OCI-LY1 (cell line): ENCODE measurements around the gene UQCRC2.

Experiments
- H2AFZ ChIP-seq: fragments of 200-600 bp; sonication (generic), shearing (Covaris generic); 2 replicates; pipeline ENCODE4 v1.6.0; 2014; ENCODE audit warnings: antibody characterized with exemption, mild to moderate bottlenecking, low read length
- H3F3A ChIP-seq: fragments of 200-600 bp; sonication (generic), shearing (Covaris generic); 2 replicates; pipeline ENCODE4 v1.6.0; 2014; ENCODE audit warnings: mild to moderate bottlenecking, antibody characterized with exemption, low read length, moderate library complexity; ENCODE audit not compliant: insufficient read depth
- H3K27ac ChIP-seq: fragments of 200-600 bp; sonication (generic); 2 replicates; pipeline ENCODE4 v1.5.1; 2014; ENCODE audit warnings: low read length, mixed run types, mild to moderate bottlenecking, low read depth; ENCODE audit not compliant: poor library complexity, severe bottlenecking
- H3K27me3 ChIP-seq: fragments of 200-600 bp; sonication (generic); 2 replicates; pipeline ENCODE4 v1.6.0; 2014; ENCODE audit warnings: antibody characterized with exemption, mild to moderate bottlenecking, low read length, moderate library complexity; ENCODE audit not compliant: insufficient read depth
- H3K36me3 ChIP-seq: fragments of 200-600 bp; sonication (generic); 2 replicates; pipeline ENCODE4 v1.6.1; 2014; ENCODE audit warnings: mild to moderate bottlenecking, antibody characterized with exemption, low read length, moderate library complexity, mixed read lengths; ENCODE audit not compliant: insufficient read depth
- H3K4me1 ChIP-seq: fragments of 200-600 bp; sonication (generic); 2 replicates; pipeline ENCODE4 v1.5.1; 2014; ENCODE audit warnings: mild to moderate bottlenecking, low read length, moderate library complexity; ENCODE audit not compliant: insufficient read depth, severe bottlenecking
- H3K4me2 ChIP-seq: fragments of 200-600 bp; sonication (generic), shearing (Covaris generic); 2 replicates; pipeline ENCODE4 v1.6.1; 2014; ENCODE audit warnings: low read length
- H3K4me3 ChIP-seq: fragments of 200-600 bp; sonication (generic); 2 replicates; pipeline ENCODE4 v1.5.1; 2014; ENCODE audit warnings: low read length, low read depth, mild to moderate bottlenecking, mixed read lengths; ENCODE audit not compliant: poor library complexity, severe bottlenecking
- H3K79me2 ChIP-seq: fragments of 200-600 bp; shearing (Covaris generic); 2 replicates; pipeline ENCODE4 v1.6.1; 2016; ENCODE audit warnings: mixed run types, low read length, mixed read lengths; ENCODE audit not compliant: insufficient read depth
- H3K9ac ChIP-seq: fragments of 200-600 bp; sonication (generic), shearing (Covaris generic); 2 replicates; pipeline ENCODE4 v1.6.1; 2014; ENCODE audit warnings: mild to moderate bottlenecking, low read length, mixed read lengths
- H3K9me2 ChIP-seq: fragments of 200-600 bp; sonication (generic), shearing (Covaris generic); 2 replicates; pipeline ENCODE4 v1.6.1; 2014; ENCODE audit warnings: low read depth, mild to moderate bottlenecking, low read length, mixed read lengths
- H3K9me3 ChIP-seq: fragments of 200-600 bp; shearing (Covaris generic); 2 replicates; pipeline ENCODE4 v1.6.1; 2014; ENCODE audit warnings: low read length, mixed read lengths
- H4K20me1 ChIP-seq: fragments of 200-600 bp; sonication (generic), shearing (Covaris generic); 2 replicates; pipeline ENCODE4 v1.6.0; 2016; ENCODE audit warnings: mild to moderate bottlenecking, low read length; ENCODE audit not compliant: insufficient read depth
- CTCF ChIP-seq: fragments of 200-600 bp; sonication (generic), shearing (Covaris generic); IDR thresholded peaks from 2 replicates; pipeline ENCODE4 v1.5.1; 2017; ENCODE audit warnings: mild to moderate bottlenecking, antibody characterized with exemption, low read length, moderate library complexity, mixed read lengths
- EZH2 ChIP-seq: fragments of 200-600 bp; sonication (generic), shearing (Covaris generic); IDR thresholded peaks from 2 replicates; pipeline ENCODE4 v1.8.0; 2017; ENCODE audit warnings: borderline replicate concordance, mixed run types, mild to moderate bottlenecking, antibody characterized with exemption, low read length, moderate library complexity, mixed read lengths

Gene UQCRC2

GRCh38 chr16:21959050-21959449, 5.9 kb downstream of the UQCRC2 start:
- Histone ChIP-seq H2AFZ (no peak overlapping the region), H3K9me2 (no peaks in the 10 kb centered on the region), H3K4me3 (no peak overlapping the region), H3F3A (no peaks in the 10 kb centered on the region), H3K36me3 (peaks cover 85% of the 10 kb centered on the region), H3K27ac (no peak overlapping the region), H3K27me3 (no peaks in the 10 kb centered on the region), H3K4me2 (no peak overlapping the region), H3K9me3 (no peaks in the 10 kb centered on the region), H3K4me1 (peaks cover 11% of the 10 kb centered on the region), H4K20me1 (no peaks in the 10 kb centered on the region), H3K9ac (no peak overlapping the region), H3K79me2 (peaks cover 17% of the 10 kb centered on the region)
- no peak for TF ChIP-seq CTCF
- TF ChIP-seq EZH2 = no peak

- Histone ChIP-seq H3K79me2 (no peaks in the 10 kb centered on the region), H3F3A (no peaks in the 10 kb centered on the region), H3K27ac (no peak overlapping the region), H4K20me1 (no peaks in the 10 kb centered on the region), H3K36me3 (peaks cover 96% of the 10 kb centered on the region), H3K9me2 (no peaks in the 10 kb centered on the region), H3K4me3 (no peak overlapping the region), H3K9ac (no peak overlapping the region), H3K4me2 (no peak overlapping the region), H3K9me3 (no peaks in the 10 kb centered on the region), H3K4me1 (no peaks in the 10 kb centered on the region), H2AFZ (no peak overlapping the region), H3K27me3 (no peaks in the 10 kb centered on the region)
- TF ChIP-seq CTCF (no peak), EZH2 (no peak)
Observed at GRCh38 chr16:21962475-21962874, 9.3 kb downstream of the UQCRC2 start.

GRCh38 chr16:21963887-21964286, 10.7 kb downstream of the UQCRC2 start:
- H3K4me2 ChIP-seq = no peak overlapping the region
- no peak overlapping the region for H3K9ac ChIP-seq
- H3K4me3 ChIP-seq = no peak overlapping the region
- no peak for TF ChIP-seq EZH2
- TF ChIP-seq CTCF = no peak
- H3K36me3 ChIP-seq = peaks cover 96% of the 10 kb centered on the region
- no peak overlapping the region for H2AFZ ChIP-seq
- no peaks in the 10 kb centered on the region for H3K4me1 ChIP-seq
- H3K9me3 ChIP-seq = no peaks in the 10 kb centered on the region
- no peaks in the 10 kb centered on the region for H3K27me3 ChIP-seq
- no peaks in the 10 kb centered on the region for H3K79me2 ChIP-seq
- no peak overlapping the region for H3K27ac ChIP-seq
- H4K20me1 ChIP-seq = no peaks in the 10 kb centered on the region
- no peaks in the 10 kb centered on the region for H3F3A ChIP-seq
- H3K9me2 ChIP-seq = no peaks in the 10 kb centered on the region
